Gastroesophageal sphincter (tissue), 4 donors: Measurements from ENCODE around the gene FBXW7. TPM values are rescaled to one million over a fixed set of nuclear protein-coding genes. Genes with fewer than 3 reads are reported as not detected.

ENCODE experiments used
- ATAC-seq: fragments of 150-250 bp; one replicate; pipeline ENCODE4 v1.9.1; 2016; ENCODE audit warnings: mild to moderate bottlenecking, moderate library complexity
- H3K27ac ChIP-seq, 4 donors: fragments of 200-600 bp; sonication (generic) in 3 of 4; 1 replicate in 3 of 4; 2 replicates in 1 of 4; pipeline ENCODE4 v1.5.1; 2016 to 2019
- H3K27me3 ChIP-seq: fragments of 200-600 bp; sonication (generic); one replicate; pipeline ENCODE4 v1.5.1; 2019
- H3K36me3 ChIP-seq, 2 donors: fragments of 200-600 bp; sonication (generic); one replicate each; pipeline ENCODE4 v1.5.1; 2019; ENCODE audit warnings: control low read depth in 1 of 2
- H3K4me1 ChIP-seq, 3 donors: fragments of 200-600 bp; sonication (generic); 1 replicate in 2 of 3; 2 replicates in 1 of 3; pipeline ENCODE4 v1.5.1; 2016 to 2019; ENCODE audit warnings: control low read depth in 2 of 3
- H3K4me3 ChIP-seq, 2 donors: fragments of 200-600 bp; sonication (generic); one replicate each; pipeline ENCODE4 v1.5.1; 2019; ENCODE audit warnings: mild to moderate bottlenecking in 1 of 2, moderate library complexity in 1 of 2
- H3K9me3 ChIP-seq, 3 donors: fragments of 200-600 bp; sonication (generic); one replicate each; pipeline ENCODE4 v1.5.1; 2017 to 2019; ENCODE audit warnings: control low read depth in 2 of 3
- EP300 ChIP-seq: sonication (generic); formaldehyde crosslinking; IDR thresholded peaks from one replicate; pipeline ENCODE4 v1.6.1; 2017; ENCODE audit warnings: antibody characterized with exemption, mild to moderate bottlenecking
- POLR2A ChIP-seq, 2 donors: fragments of 450-650 bp; IDR thresholded peaks; one replicate each; pipeline ENCODE4 v1.6.1; 2017; ENCODE audit warnings: antibody characterized with exemption in 2 of 2, mild to moderate bottlenecking in 2 of 2, moderate library complexity in 1 of 2
- POLR2AphosphoS5 ChIP-seq: sonication (generic); formaldehyde crosslinking; IDR thresholded peaks from one replicate; pipeline ENCODE4 v1.6.1; 2017; ENCODE audit warnings: antibody characterized with exemption
- WGBS, 2 donors: methylation state at CpG; one replicate each; pipeline ENCODE4 v1.1.5; 2018; ENCODE audit warnings: low coverage in 1 of 2; 5-methylcytosine and 5-hydroxymethylcytosine counted together
- total RNA-seq, 4 donors: library from RNA; depleted of rRNA; stranded (reverse); fragments of >200 nt; gene quantifications; one replicate each; pipeline ENCODE4 v1.1.0, GENCODE V29; 2016
- TF ChIP-seq, protein P1 (sequence below), 4 experiments: fragments of 200-600 bp in 2 of 4; fragments of 450-650 bp in 2 of 4; sonication (generic) in 1 of 4; IDR thresholded peaks; one replicate each; pipeline ENCODE4 v1.5.1; 2017 to 2019; ENCODE audit warnings: antibody characterized with exemption in 4 of 4, mild to moderate bottlenecking in 2 of 4, moderate library complexity in 2 of 4

The FBXW7 gene
- total RNA-seq, 4 donors from 2014 or later = 55.1 to 120 (median 85.5) TPM

DNA sequence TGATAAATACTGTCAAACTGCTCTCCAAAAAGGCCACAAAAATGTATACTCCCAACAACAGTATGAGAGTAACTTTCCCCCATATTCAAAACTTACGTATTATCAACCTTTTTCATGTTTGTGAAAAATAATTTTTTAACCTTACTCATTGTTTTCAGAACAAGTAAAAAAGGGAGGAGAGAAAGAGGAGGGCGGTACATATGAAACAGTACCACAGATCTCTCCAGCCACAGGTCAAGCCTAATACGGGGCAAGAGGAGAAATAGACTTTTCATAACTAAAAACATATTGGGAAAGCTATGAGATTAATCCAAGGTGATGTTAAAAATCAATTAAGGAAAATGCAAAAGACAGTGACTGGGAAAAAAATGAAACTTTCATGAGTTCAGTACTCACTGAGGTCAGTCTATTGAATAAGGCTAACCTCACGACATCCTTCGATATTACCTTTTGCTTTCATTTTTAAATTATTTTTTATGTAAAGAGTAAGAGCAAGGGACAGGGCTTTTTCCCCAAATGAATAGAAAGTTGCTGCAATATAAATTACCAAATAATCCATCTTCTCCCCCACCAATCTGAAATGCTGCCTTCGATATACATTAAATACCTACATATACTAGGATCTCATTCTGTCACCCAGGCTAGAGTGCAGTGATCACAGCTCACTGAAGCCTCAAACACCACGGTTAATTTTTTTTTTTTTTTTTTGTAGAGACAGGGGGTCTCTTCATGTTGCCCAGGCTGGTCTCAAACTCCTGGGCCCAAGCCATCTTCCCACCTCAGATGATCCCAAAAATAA lies 25.3 kb downstream of the FBXW7 start:
- Histone ChIP-seq H3K9me3 (no peaks in the 10 kb centered on the region), H3K4me3 (no peak overlapping the region), H3K27me3 (no peaks in the 10 kb centered on the region), H3K36me3 (no peaks in the 10 kb centered on the region), H3K4me1 (no peaks in the 10 kb centered on the region), H3K27ac (no peak overlapping the region)
- ATAC-seq = no peak
- TF ChIP-seq, protein P1, sequence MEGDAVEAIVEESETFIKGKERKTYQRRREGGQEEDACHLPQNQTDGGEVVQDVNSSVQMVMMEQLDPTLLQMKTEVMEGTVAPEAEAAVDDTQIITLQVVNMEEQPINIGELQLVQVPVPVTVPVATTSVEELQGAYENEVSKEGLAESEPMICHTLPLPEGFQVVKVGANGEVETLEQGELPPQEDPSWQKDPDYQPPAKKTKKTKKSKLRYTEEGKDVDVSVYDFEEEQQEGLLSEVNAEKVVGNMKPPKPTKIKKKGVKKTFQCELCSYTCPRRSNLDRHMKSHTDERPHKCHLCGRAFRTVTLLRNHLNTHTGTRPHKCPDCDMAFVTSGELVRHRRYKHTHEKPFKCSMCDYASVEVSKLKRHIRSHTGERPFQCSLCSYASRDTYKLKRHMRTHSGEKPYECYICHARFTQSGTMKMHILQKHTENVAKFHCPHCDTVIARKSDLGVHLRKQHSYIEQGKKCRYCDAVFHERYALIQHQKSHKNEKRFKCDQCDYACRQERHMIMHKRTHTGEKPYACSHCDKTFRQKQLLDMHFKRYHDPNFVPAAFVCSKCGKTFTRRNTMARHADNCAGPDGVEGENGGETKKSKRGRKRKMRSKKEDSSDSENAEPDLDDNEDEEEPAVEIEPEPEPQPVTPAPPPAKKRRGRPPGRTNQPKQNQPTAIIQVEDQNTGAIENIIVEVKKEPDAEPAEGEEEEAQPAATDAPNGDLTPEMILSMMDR (IDR thresholded peaks at IDR 0.05) = no peak
- WGBS, 2 donors = 87% methylated on average over 7 of the region's 7 CpGs

DNA sequence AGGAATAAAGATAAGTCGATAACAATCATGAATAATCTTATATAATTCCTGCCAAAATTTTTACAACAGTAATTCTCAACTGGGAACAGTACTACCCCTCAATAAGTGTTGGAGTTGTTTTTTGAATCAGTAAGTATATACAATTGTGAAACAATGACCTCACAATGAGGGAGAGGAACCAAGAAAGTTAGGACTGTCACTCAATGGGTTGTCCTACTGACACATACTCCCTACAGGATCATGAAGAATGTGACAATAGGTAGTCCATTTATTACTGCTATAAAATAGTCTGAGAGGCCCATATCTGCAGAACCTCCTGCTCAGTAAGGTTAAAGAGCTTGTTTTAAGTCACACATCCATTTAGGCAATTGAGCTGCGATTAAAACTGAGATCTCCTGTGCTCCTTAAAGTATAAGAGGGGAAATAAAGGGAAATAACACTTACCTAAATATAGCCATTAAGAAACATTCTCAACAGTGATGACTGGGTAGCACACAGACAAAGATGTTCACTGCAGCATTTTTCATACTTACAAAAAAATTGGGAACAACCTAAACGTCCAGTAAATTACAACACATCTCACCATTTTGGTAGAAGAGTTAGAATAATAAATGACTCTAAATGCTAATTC lies 26.2 kb downstream of the FBXW7 start:
- Histone ChIP-seq H3K27ac (no peak overlapping the region), H3K27me3 (no peaks in the 10 kb centered on the region), H3K9me3 (no peaks in the 10 kb centered on the region), H3K4me3 (no peak overlapping the region), H3K36me3 (no peaks in the 10 kb centered on the region), H3K4me1 (no peaks in the 10 kb centered on the region)
- 69 to 77% methylated on average over 3 of the region's 3 CpGs for WGBS, 2 donors
- ATAC-seq = no peak
- no peak for TF ChIP-seq POLR2A (IDR thresholded peaks at IDR 0.05)
- TF ChIP-seq POLR2AphosphoS5 = no peak
- TF ChIP-seq, protein P1 (IDR thresholded peaks at IDR 0.05) = no peak
- TF ChIP-seq EP300 = no peak

DNA sequence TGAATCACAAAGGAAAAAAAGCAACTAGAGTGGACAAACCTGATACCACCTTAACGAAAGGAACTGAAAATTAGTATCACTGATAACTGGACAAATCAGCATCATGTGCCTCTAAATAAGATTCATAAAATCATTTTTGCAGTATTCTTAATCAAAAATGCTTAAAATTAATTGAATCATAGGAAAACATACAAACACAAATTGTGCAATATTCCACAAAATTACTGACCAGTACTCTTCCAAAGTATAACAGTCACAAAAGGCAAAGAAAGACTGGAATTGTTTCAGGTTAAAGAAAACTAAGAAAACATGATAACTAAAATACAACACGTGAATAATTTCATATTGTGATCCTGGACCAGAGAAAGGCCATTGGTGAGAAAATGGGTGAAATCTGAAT lies 27.1 kb downstream of the FBXW7 start:
- Histone ChIP-seq H3K4me1 (no peaks in the 10 kb centered on the region), H3K4me3 (no peak overlapping the region), H3K36me3 (no peaks in the 10 kb centered on the region), H3K27ac (no peak overlapping the region), H3K9me3 (no peaks in the 10 kb centered on the region), H3K27me3 (no peaks in the 10 kb centered on the region)
- 82 to 85% methylated on average over 2 of the region's 2 CpGs for WGBS, 2 donors
- ATAC-seq = no peak
- TF ChIP-seq POLR2A (IDR thresholded peaks at IDR 0.05) (no peak), POLR2AphosphoS5 (no peak), EP300 (no peak)
- TF ChIP-seq, protein P1 (IDR thresholded peaks at IDR 0.05) = no peak

DNA sequence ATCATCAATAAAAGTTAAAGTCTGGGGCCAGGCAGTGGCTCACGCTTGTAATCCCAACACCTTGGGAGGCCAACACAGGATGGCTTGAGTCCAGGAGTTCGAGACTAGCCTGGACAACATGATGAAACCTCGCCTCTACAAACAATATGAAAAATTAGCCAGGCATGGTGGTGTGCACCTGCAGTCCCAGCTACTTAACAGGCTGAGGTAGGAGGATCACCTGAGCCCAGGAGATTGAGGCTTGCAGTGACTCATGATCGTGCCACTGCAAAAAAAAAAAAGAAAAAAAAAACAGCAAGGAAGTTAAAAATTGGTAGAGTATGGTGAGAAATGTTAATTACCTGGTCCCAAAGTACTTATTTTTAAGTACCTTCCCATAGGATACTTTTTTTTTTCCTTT lies 27.5 kb downstream of the FBXW7 start:
- TF ChIP-seq, protein P1 (IDR thresholded peaks at IDR 0.05) = no peak
- TF ChIP-seq EP300 (no peak), POLR2A (IDR thresholded peaks at IDR 0.05) (no peak), POLR2AphosphoS5 (no peak)
- WGBS, 2 donors = 82 to 100% methylated on average over 1 to 4 of the region's 4 CpGs
- no peaks in the 10 kb centered on the region for H3K27me3 ChIP-seq

DNA sequence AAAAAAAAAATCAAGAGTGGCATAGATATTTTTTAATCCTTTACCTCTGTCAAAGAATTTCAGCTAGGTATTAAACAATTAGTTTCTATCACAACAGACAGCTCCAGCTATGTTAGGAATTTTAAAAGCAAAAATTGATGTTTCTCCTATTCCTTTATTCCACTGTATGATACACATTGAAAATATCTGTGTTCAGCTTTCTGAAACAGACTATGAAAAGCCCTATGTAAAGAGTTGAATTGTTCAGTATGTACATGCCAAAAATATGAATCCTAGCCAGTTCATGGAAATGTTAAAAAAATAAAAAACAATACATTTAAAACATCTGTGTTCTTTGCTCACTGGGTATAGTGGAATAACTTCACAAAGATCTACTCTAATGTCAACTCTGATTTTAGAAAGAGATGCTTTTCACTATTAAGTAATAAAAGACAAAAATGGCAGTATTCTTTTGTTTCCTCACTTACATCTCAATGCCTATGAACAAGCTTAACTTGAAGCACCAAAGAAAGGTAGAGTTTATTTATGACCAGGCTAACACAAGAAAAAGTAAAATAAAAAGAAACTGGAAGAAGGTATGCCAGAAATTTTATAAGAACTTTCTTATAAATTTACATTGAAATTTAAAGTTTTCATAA lies 32.1 kb downstream of the FBXW7 start:
- TF ChIP-seq POLR2A (IDR thresholded peaks at IDR 0.05) (no peak), EP300 (no peak), POLR2AphosphoS5 (no peak)
- TF ChIP-seq, protein P1 (IDR thresholded peaks at IDR 0.05) = no peak
- Histone ChIP-seq H3K27ac (no peak overlapping the region), H3K27me3 (no peaks in the 10 kb centered on the region), H3K9me3 (no peaks in the 10 kb centered on the region), H3K36me3 (no peaks in the 10 kb centered on the region), H3K4me3 (no peak overlapping the region), H3K4me1 (no peaks in the 10 kb centered on the region)
- ATAC-seq = no peak

More for the DNA sequence above, 27.5 kb downstream of the FBXW7 start:
- Histone ChIP-seq H3K9me3 (no peaks in the 10 kb centered on the region), H3K4me3 (no peak overlapping the region), H3K27ac (no peak overlapping the region), H3K4me1 (no peaks in the 10 kb centered on the region), H3K36me3 (no peaks in the 10 kb centered on the region)
- ATAC-seq = no peak
